Activated T-helper 1 cell treated with anti-CD3 and anti-CD28 coated beads, Interleukin-12 subunit alpha, Interleukin-12 subunit beta, Interleukin-2, Interleukin-4 antibody, amounts not matched to agents 30 ng/mL and 10 ng/mL and 1 ng/mL, durations not matched to agents 14 hours and 24 hours and 36 hours (primary cell): ENCODE results near the gene ACP4. TPM values are rescaled to one million over a fixed set of nuclear protein-coding genes. Genes with fewer than 3 reads are reported as not detected.

ENCODE experiments used
- DNase-seq: peaks from one replicate; pipeline ENCODE4 v3.0.0; 2021; ENCODE audit warnings: low spot score
- H3K27ac Mint-ChIP-seq: one replicate; pipeline ENCODE4 v1.8.0; 2021; ENCODE audit warnings: mild to moderate bottlenecking, mixed read lengths
- H3K27me3 Mint-ChIP-seq: one replicate; pipeline ENCODE4 v1.8.0; 2022; ENCODE audit warnings: mild to moderate bottlenecking, moderate library complexity, mixed read lengths; ENCODE audit not compliant: insufficient read depth
- H3K36me3 Mint-ChIP-seq: one replicate; pipeline ENCODE4 v1.8.0; 2021; ENCODE audit warnings: low read depth, mixed read lengths
- H3K4me1 Mint-ChIP-seq: one replicate; pipeline ENCODE4 v1.8.0; 2021; ENCODE audit warnings: low read depth, mixed read lengths
- H3K4me3 Mint-ChIP-seq: one replicate; pipeline ENCODE4 v1.8.0; 2021; ENCODE audit warnings: mild to moderate bottlenecking, moderate library complexity, mixed read lengths
- H3K9me3 Mint-ChIP-seq: one replicate; pipeline ENCODE4 v1.8.0; 2021; ENCODE audit warnings: mixed read lengths
- intact Hi-C: fragments of 100-400 bp; cut with micrococcal nuclease; formaldehyde crosslinking; loops from one replicate; pipeline ENCODE4 v1.15.1; 2024
- total RNA-seq: library from RNA; stranded (reverse); gene quantifications from 2 replicates; pipeline ENCODE4 v1.2.3, GENCODE V29; 2022

Gene ACP4
- total RNA-seq, 1 donor from 2014 or later: not detected

DNA sequence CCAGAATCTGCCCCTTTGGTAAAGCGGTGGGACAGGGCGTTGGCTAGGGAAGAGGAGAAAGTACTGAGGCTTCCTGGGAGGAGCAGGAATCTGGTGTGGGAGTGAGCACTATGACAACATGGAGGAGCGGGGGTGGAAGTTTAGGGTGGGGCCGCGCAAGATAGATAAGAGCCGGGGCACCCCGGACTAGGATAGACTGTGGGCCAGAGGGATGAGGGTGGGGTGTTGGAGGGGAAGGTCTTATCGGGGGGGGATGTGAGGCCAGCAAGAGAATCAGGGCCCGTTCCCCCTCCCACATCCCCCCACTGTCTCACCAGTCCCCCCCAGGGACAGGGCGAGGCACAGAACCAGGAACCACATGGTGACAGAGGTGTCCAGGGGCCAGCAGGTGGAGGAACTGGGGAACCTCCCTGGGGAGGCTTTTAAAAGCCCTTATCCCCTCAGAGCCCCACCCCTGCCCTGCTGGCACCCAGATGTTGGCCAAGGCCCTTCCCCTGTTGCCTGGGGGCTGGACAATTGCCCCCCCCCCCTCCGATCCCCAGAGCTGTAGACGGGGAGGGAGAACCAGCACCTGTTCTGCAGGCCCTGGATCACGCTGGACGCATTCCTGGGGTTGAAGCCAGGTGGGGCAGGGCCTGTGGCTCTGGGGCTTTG, 33.3 kb downstream of the ACP4 start, which contains the start of gene KLK1:
KLK1 (minus strand) TSS at position 399 of the 654 bp plus-strand sequence; CDS start at position 360, 39 bp downstream.
- intact Hi-C loops: no loop called here
- H3K4me1 Mint-ChIP-seq: peaks cover 26% of the 10 kb centered on the region
- H3K27ac Mint-ChIP-seq: no peak within 1 kb of the TSS
- no peak within 1 kb of the TSS for H3K4me3 Mint-ChIP-seq
- no peak for DNase-seq
- no peaks in the 10 kb centered on the region for H3K36me3 Mint-ChIP-seq
- peaks cover 34% of the 10 kb centered on the region for H3K27me3 Mint-ChIP-seq
- H3K9me3 Mint-ChIP-seq: no peaks in the 10 kb centered on the region

DNA sequence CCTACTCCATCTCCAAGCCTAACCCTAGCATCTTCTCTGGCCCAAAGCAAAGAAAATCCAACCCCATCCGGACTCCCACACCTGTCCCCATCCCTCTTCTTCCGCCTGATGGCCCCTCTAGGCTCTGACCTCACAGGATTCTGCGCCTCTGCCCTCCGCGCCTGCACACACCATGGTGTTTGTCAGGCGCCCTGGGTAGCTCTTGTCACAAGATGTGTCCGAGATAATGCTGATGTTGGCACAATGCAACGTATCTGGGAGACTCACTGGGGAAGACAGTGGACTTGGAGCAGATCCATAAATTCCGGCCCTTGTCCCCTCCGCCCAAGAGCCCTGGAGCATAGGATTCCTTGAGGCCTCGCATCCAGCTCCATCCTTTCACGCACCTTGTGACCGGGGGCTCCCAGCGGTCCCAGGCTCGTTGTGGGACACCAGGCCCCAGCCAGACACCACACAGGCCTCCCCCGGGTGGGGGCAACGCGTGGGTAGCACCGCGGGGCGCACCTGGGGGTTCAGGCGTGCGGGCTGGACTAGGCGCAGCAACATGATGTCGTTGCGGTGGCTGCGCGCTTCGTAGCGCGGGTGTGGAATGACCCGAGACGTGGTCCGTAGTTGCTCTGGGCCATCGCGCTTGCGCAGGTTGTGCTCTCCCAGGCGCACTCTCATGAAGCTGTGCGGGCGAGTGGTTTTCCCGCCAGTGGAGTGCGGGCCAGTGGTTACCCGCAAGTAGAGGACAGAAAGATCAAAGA, 36.5 kb downstream of the ACP4 start:
- no peak overlapping the region for H3K27ac Mint-ChIP-seq
- no peaks in the 10 kb centered on the region for H3K4me1 Mint-ChIP-seq
- no peaks in the 10 kb centered on the region for H3K9me3 Mint-ChIP-seq
- DNase-seq: no peak
- no peak overlapping the region for H3K4me3 Mint-ChIP-seq
- H3K36me3 Mint-ChIP-seq: no peaks in the 10 kb centered on the region
- intact Hi-C loops: no loop called here
- peaks cover 19% of the 10 kb centered on the region for H3K27me3 Mint-ChIP-seq

DNA sequence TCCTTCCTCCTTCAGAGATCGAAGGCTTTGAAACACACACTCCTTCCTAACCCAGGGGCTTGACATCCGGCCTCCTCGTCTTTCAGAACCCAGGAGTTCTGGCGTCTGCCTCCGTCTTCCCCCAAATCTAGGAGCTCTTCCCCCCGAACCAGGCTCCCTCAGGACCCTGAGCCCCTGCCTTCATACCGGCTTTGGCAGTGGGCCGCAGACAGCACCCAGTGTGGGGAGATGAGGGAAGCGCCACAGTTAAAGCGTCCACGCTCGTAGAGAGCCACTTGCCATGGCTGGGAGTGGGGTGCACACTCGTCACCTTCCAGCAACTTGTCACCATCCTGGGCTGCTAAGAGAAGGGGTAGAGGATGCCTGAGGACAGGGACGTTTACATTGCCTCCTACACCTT, 37.3 kb downstream of the ACP4 start:
- H3K27ac Mint-ChIP-seq: no peak overlapping the region
- intact Hi-C loops: no loop called here
- H3K9me3 Mint-ChIP-seq: no peaks in the 10 kb centered on the region
- H3K36me3 Mint-ChIP-seq: no peaks in the 10 kb centered on the region
- H3K4me1 Mint-ChIP-seq: no peaks in the 10 kb centered on the region
- DNase-seq: no peak
- peaks cover 18% of the 10 kb centered on the region for H3K27me3 Mint-ChIP-seq
- no peak overlapping the region for H3K4me3 Mint-ChIP-seq

DNA sequence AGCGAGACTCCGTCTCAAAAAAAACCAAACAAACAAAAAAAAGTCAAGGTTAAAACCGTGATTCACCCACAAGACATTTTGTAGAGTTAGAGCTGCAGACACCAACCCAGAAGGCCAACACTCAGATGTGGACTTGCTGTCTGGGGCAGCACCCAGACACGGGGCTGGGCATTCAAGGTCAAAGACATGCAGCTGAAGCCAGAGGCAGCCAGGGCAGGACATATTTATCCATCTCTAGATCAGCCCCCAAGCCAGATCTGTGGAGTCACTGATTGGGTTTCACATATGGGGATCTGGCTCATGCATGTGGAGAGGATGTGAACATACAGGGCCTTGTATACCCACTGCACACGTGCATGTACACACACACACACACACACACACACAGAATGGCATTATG, 39.6 kb downstream of the ACP4 start:
- H3K27me3 Mint-ChIP-seq: peaks cover 18% of the 10 kb centered on the region
- intact Hi-C loops: no loop called here

DNA sequence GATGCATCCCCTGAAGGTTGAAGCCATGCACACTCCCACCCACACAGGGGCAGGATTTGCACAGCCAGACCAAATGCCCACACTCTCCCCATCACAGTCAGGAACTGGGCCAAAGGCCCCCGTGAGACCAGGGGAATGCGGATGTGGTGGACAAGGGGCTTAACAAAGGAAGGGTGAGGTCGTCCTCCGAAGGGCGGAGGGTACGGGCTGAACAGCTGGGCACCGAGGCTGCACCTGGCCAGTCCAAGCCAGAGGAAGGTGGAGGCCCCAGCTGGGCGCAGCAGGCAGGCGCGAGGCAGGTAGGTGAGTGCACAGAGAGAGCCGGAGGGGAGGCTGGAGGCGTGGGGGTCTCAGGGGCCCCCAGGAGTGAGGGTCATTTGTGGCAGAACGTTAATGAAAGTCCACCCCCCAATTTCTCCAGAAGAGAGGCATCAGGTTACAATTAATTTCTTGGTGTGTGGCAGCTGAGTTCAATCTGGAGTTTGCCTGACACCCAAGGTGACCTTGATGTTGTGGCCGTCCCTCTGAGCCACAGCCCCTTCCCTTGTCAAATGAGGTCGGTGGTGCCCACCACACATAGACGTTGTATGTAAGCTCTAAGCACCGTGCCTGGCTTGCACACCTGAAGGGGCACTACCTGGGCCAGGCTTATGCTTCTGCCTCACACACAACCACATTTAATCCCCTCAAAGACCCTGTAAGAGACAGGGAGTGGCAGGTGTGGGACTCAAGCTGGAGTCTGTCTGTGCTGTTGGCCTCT, 40.2 kb downstream of the ACP4 start:
- peaks cover 5% of the 10 kb centered on the region for H3K4me1 Mint-ChIP-seq
- no peaks in the 10 kb centered on the region for H3K36me3 Mint-ChIP-seq
- peaks cover 23% of the 10 kb centered on the region for H3K27me3 Mint-ChIP-seq
- intact Hi-C loops: no loop called here
- H3K4me3 Mint-ChIP-seq: no peak overlapping the region
- no peak overlapping the region for H3K27ac Mint-ChIP-seq
- no peak for DNase-seq
- H3K9me3 Mint-ChIP-seq: no peaks in the 10 kb centered on the region

More for the DNA sequence above, 39.6 kb downstream of the ACP4 start:
- no peak overlapping the region for H3K4me3 Mint-ChIP-seq
- DNase-seq: no peak
- H3K9me3 Mint-ChIP-seq: no peaks in the 10 kb centered on the region
- no peaks in the 10 kb centered on the region for H3K4me1 Mint-ChIP-seq
- H3K36me3 Mint-ChIP-seq: no peaks in the 10 kb centered on the region
- no peak overlapping the region for H3K27ac Mint-ChIP-seq

DNA sequence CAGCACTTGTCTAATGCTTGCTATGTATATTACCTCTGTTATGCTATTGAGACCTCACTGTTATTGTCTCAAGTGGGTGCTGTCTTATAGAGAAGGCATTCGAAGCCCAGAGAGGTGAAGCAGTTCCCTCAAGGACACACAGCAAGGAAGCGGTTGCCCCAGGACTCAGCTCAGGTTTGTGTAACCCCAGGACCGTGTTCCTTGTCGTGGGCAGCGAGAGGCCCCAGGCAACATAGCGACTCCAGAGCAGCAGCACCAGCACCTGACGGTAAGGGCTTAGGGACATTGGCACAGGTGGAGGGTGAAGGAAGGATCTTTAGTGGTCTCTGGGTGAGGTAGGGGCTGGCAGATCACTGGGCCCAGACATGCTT, 40.8 kb downstream of the ACP4 start:
- Mint-ChIP-seq H3K4me3 (no peak overlapping the region), H3K4me1 (peaks cover 7% of the 10 kb centered on the region), H3K27ac (no peak overlapping the region), H3K9me3 (no peaks in the 10 kb centered on the region), H3K36me3 (no peaks in the 10 kb centered on the region), H3K27me3 (peaks cover 23% of the 10 kb centered on the region)
- DNase-seq: no peak
- intact Hi-C loops: no loop called here

DNA sequence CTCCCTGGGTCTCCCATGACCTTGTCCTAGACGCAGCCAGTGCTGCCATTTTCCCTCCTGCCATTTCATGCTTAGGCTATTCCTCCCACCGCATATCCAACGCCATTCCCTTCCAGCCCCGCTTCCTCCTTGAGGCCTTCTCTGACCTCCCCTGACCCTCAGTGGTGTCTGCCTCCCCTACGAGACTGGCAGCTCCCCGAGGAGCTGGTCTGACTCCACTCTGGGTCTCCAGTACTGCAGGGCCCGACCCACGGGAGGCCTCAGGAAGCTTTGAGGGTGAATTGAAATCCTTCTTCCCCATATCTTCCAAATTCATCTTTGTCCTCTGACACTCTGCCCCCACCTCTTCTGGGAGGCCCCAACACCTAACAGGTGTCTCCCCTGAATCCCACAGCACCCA, 42.5 kb downstream of the ACP4 start:
- H3K9me3 Mint-ChIP-seq: no peaks in the 10 kb centered on the region
- H3K27me3 Mint-ChIP-seq: peaks cover 25% of the 10 kb centered on the region
- intact Hi-C loops: no loop called here

DNA sequence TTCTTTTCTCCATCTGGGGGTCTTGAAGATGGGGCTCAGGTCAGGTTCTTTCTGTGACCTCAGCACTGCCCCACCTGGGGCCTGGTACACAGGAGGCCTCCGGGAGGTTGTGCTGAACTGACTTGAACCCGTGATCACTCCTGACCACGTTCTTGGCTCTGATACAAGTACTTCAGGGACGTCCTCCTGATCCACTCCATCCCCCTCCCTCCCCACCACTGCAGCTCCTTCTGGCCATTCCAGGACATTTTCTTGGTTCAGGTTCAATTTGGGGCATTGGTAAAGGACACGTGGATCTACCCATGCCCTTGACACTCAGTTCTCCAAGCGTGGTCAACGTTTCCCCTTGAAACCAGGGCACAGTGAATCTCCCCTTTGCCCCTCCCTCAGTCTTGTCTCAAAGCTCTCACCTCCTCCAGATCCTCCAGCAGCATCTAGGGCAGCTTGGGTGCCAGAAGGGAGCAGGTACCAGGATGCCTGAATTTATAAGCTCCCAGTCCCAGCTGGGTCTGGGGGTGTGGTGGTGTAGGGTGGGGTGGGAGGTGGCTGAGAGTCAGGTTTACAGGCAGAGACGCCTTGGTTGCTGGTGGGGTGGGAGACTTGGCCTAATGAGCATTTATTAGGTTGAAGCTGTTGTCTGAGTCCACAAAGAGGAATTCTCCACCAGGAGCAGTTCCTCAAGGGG, 43.0 kb downstream of the ACP4 start, which contains the start of gene KLK15:
KLK15 (minus strand) TSS at position 458 of the 685 bp plus-strand sequence. CDS start 2,082 bp downstream, outside the sequence.
- DNase-seq: no peak
- Mint-ChIP-seq H3K4me1 (peaks cover 15% of the 10 kb centered on the region), H3K27ac (no peak within 1 kb of the TSS), H3K36me3 (no peaks in the 10 kb centered on the region), H3K27me3 (peaks cover 28% of the 10 kb centered on the region), H3K9me3 (no peaks in the 10 kb centered on the region), H3K4me3 (no peak within 1 kb of the TSS)
- intact Hi-C loops: no loop called here

More for the DNA sequence above, 42.5 kb downstream of the ACP4 start:
- Mint-ChIP-seq H3K4me3 (no peak overlapping the region), H3K36me3 (no peaks in the 10 kb centered on the region), H3K4me1 (peaks cover 12% of the 10 kb centered on the region), H3K27ac (no peak overlapping the region)
- DNase-seq: no peak

DNA sequence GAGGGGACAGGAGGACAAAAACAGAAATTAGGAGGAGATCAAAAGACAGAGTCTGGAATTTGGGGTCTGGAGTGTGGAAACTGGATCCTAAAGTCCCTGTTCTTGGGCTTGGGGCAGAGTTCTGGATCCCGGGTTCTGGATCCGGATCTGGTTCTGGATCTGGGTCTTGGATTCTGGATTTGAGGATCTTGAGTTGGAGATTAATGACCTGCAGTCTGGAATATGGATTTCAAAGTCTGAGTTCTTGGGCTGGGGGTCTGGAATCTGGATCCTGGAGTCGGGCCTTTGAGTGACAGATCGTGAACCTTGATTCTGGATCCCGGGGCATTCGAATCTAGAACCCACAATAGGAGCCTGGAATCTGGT, 43.6 kb downstream of the ACP4 start:
- Mint-ChIP-seq H3K36me3 (no peaks in the 10 kb centered on the region), H3K27me3 (peaks cover 29% of the 10 kb centered on the region), H3K4me3 (no peak overlapping the region), H3K27ac (no peak overlapping the region), H3K4me1 (peaks cover 16% of the 10 kb centered on the region), H3K9me3 (no peaks in the 10 kb centered on the region)
- no peak for DNase-seq
- intact Hi-C loops: no loop called here

DNA sequence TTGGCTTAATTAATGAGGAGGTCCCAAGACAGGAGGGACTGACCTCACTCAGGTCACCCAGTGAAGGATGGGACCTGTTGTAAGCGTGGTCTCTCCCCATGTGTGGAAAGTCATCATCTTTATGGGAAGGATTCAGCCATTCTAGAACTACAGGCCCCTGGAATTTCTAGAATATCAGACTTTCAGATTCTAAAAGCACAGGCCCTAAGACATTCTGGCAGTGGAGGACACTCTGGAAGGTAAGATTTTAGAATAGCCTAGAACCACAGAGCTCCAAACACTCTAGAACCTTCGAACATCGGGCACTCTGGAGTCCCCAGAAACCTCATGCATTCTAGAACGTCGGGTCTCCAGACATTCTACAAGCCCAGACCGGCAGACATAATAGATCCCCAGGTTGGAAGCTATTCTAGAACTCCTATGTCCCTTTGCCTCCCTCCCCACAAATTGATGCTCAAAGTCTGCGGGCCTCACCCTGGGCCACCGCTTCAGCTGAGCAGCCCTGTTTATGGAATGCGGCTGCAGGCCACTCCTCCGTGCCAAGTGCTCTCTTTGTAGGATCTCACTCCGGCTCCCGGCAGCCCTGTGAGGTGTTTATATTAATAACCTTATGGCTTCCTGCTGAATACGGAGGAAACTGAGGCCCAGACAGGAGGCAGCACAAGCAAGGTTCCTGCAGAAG, 45.0 kb downstream of the ACP4 start:
- Mint-ChIP-seq H3K4me3 (peak overlapping the region; percentile 84), H3K9me3 (no peaks in the 10 kb centered on the region), H3K4me1 (peaks cover 16% of the 10 kb centered on the region), H3K27me3 (peaks cover 31% of the 10 kb centered on the region), H3K36me3 (no peaks in the 10 kb centered on the region), H3K27ac (no peak overlapping the region)
- no peak for DNase-seq
- intact Hi-C loops: no loop called here

DNA sequence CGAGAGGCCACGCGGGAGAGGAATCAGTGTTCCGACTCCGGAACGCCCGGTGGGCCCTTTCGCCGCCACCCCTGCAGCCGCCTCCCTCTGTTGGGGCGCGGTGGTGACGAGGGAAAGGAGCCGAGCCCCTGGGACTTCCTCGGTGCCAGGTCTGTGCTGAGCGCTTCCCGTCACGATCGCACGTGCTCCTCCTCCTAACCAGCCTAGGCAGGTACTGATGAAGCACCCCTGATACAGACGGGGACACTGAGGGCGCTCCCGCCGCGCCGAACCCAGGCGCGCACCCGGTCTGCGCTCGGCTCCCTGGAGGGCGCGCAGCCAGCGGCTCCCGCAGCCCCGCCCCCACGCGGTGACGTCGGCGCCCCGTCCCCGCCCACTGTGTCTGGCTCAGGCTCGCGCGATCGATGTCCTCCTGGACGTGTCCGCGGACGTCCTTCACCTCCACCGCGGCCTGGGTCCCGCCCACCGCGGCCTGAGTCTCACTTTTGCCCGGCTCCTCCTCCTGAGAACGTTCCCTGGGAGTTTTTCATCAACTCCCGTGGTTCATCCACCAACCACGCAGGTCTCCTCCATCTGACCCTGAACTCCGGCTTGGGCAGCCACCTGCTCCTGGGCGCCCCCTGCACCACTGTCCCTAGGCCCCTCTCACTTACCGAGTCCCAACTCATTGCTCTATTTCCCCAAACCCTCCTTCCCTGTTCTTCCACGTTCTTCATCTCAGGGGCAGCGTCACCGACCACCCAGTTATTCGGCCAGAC, 45.7 kb downstream of the ACP4 start:
- peaks cover 16% of the 10 kb centered on the region for H3K4me1 Mint-ChIP-seq
- peaks cover 31% of the 10 kb centered on the region for H3K27me3 Mint-ChIP-seq
- intact Hi-C loops: loop anchor here (1.0 kb wide), 2 partner anchors 19 to 32 kb away; no protein-coding TSS in a partner anchor
- peak; percentile 78 for DNase-seq
- no peak overlapping the region for H3K27ac Mint-ChIP-seq
- H3K4me3 Mint-ChIP-seq: peak overlapping the region; percentile 84
- no peaks in the 10 kb centered on the region for H3K36me3 Mint-ChIP-seq
- H3K9me3 Mint-ChIP-seq: no peaks in the 10 kb centered on the region
